ENCODE measurements around the gene DCUN1D4. TPM values are rescaled to one million over a fixed set of nuclear protein-coding genes. Genes with fewer than 3 reads are reported as not detected.

The DCUN1D4 gene
- total RNA-seq = 74.3 and 75.8 TPM in 2 replicates

DNA sequence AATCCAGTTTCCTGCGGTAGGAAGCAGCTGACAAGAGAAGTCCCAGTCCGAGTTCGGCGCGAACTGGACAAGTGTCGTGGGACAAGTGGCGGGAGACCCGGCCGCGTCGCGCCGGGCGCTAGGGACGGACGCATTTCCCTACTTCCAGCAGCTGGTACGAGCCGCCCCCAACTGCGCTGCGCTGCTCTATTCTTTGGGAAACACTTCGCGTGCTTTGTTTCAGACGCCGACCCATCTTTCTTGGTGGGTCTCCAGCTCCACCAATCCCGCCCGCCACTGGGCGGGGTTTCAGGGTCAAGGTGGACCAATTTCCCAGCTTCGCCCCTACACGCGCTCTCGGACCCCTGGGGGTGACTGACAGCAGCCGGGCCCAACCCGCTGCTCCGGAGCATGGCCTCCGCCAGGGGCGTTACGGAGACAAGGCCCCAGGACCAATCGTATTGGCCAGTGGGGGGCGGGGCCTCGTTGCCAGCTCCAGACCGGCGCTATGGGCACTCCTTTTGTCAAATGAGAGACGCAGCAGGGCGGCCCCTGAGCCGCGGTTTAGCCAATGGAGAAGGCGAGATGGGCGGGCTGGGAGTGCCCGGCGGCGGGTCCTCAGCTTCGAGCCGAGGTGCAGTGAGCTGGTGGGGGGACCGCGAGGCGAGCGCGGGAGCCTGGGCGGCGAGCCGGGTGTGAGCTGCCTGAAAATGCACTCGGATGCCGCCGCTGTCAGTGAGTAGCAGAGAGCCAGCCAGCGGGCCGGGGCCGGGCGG is at the start of gene DCUN1D4:
TSS of gene DCUN1D4 (plus strand) at position 600 of the 755 bp plus-strand sequence. CDS start at position 690, 90 bp downstream.

Other genes starting within 250 kb of the DCUN1D4 start
- gene LRRC66, start 177.2 kb downstream of the DCUN1D4 start, total RNA-seq = 1.0 and 1.4 TPM in 2 replicates
- 49.8 and 55.1 TPM in 2 replicates for gene SGCB, start 195.1 kb downstream of the DCUN1D4 start, total RNA-seq
- gene SPATA18, start 208.2 kb downstream of the DCUN1D4 start, total RNA-seq = 10.7 and 26.6 TPM in 2 replicates

Data from articular chondrocyte of knee joint (primary cell).